CD4-positive, alpha-beta T cell treated with Interleukin-15 for 4 hours (primary cell): ENCODE data around the gene SLC19A1.

Experiments used
- DNase-seq: peaks from one replicate; pipeline ENCODE4 v3.0.0-alpha.2; 2020; ENCODE audit warnings: low spot score

SLC19A1 gene

GRCh38 chr21:45542242-45542666 lies at the start of gene SLC19A1:
TSS of gene SLC19A1 (minus strand) at chr21:45542440. CDS start at chr21:45537959, 4,481 bp downstream.
- DNase-seq: peak; percentile 61

- no peak for DNase-seq
Observed at GRCh38 chr21:45591619-45592207, 49.5 kb upstream of the SLC19A1 start.

- DNase-seq: peak; percentile 13
Observed at GRCh38 chr21:45590726-45591618, 48.7 kb upstream of the SLC19A1 start.

- peak; percentile 50 for DNase-seq
Observed at GRCh38 chr21:45590246-45590725, 48.0 kb upstream of the SLC19A1 start.

- DNase-seq: no peak
Observed at GRCh38 chr21:45589686-45590245, 47.5 kb upstream of the SLC19A1 start.

- no peak for DNase-seq
Observed at GRCh38 chr21:45588871-45589491, 46.7 kb upstream of the SLC19A1 start.

- DNase-seq: no peak
Observed at GRCh38 chr21:45588086-45588825, 46.0 kb upstream of the SLC19A1 start.

GRCh38 chr21:45586289-45586858 lies 44.1 kb upstream of the SLC19A1 start:
- DNase-seq: no peak

- DNase-seq: no peak
Observed at GRCh38 chr21:45584786-45585185, 42.5 kb upstream of the SLC19A1 start.

- no peak for DNase-seq
Observed at GRCh38 chr21:45583831-45584509, 41.7 kb upstream of the SLC19A1 start.

GRCh38 chr21:45582128-45582527 lies 39.9 kb upstream of the SLC19A1 start:
- DNase-seq: no peak

GRCh38 chr21:45581322-45581712 lies 39.1 kb upstream of the SLC19A1 start:
- DNase-seq: no peak

GRCh38 chr21:45580576-45581321 lies 38.5 kb upstream of the SLC19A1 start:
- no peak for DNase-seq

GRCh38 chr21:45580181-45580575 lies 37.9 kb upstream of the SLC19A1 start:
- no peak for DNase-seq

GRCh38 chr21:45579383-45580180 lies 37.3 kb upstream of the SLC19A1 start:
- DNase-seq: no peak

GRCh38 chr21:45578811-45579381 lies 36.7 kb upstream of the SLC19A1 start:
- no peak for DNase-seq

- DNase-seq: no peak
Observed at GRCh38 chr21:45578176-45578801, 36.0 kb upstream of the SLC19A1 start.

GRCh38 chr21:45577801-45578175 lies 35.5 kb upstream of the SLC19A1 start:
- DNase-seq: no peak
